GM21737 (cell line): Measurements from ENCODE around the gene AKR1C4.

Experiments used
- ATAC-seq: cut with Tn5 transposase; IDR thresholded peaks from one replicate; pipeline ENCODE4 v1.9.1; 2021; ENCODE audit warnings: mild to moderate bottlenecking, moderate library complexity; ENCODE audit not compliant: unreplicated experiment

AKR1C4 gene

GRCh38 chr10:5265139-5265538 lies 68.5 kb downstream of the AKR1C4 start:
- ATAC-seq, result no peak

GRCh38 chr10:5266351-5266750 lies 69.7 kb downstream of the AKR1C4 start:
- ATAC-seq, result no peak

- no peak for ATAC-seq
Observed at GRCh38 chr10:5266804-5267203, 70.2 kb downstream of the AKR1C4 start.

GRCh38 chr10:5268234-5268633 lies 71.6 kb downstream of the AKR1C4 start:
- no peak for ATAC-seq
